HG02763 (cell line): ENCODE data around the gene GGT1.
A peak's percentile ranks its signal among the peaks of the same experiment; 100 is the strongest.
"Not testable (repeated sequence)": the region's sequence is repeated elsewhere in the genome, so short reads cannot be mapped to it uniquely, and the experiment has no call there.

Source experiments
- ATAC-seq: cut with Tn5 transposase; IDR thresholded peaks from one replicate; pipeline ENCODE4 v1.9.1; 2021; ENCODE audit warnings: mild to moderate bottlenecking, moderate library complexity; ENCODE audit not compliant: unreplicated experiment

Gene GGT1

DNA sequence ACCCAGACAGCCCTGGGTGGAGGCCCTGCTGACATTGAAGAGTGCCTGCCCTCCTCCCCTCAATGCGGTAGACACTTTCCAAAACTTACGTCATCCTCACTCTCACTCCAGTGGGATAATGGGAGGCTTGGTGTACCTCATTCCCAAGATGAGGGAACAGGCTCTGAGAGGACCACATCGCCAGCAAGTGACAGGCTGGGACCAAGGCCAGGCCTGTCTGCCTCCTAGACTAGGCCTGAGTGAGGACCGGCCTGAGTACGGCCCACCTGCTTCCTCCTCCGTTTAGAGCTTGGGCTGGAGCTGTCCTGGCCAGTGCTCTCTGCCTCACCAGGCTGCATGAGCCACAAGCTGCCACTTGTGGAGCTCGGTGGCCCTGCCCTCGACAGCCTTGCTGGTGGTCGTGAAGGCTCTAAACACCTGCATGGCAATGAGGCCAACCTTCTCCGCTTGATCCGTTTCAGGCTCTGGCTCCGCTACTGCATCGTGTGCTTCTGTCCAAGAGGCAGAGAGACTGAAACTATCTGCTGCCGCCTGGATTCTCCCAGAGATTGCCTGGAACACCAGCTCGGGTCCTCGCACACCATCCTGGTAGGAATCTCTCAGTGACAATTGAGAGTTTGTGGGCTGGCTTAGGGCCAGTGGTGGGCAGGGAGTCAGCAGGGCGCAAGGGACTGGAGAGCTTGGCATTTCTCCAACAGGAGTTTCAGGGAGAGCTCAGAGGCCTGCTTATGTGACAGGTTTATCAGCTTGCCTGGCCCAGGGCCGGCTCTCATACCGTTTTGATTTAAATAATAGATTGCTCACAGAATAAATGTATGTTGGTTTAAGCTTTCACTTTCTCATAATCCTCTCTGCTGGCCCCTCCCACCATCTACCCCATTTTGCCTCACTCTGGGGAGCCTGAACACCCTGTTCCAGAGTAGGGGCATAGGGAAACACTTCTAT, 19.5 kb upstream of the GGT1 start:
- no peak for ATAC-seq

DNA sequence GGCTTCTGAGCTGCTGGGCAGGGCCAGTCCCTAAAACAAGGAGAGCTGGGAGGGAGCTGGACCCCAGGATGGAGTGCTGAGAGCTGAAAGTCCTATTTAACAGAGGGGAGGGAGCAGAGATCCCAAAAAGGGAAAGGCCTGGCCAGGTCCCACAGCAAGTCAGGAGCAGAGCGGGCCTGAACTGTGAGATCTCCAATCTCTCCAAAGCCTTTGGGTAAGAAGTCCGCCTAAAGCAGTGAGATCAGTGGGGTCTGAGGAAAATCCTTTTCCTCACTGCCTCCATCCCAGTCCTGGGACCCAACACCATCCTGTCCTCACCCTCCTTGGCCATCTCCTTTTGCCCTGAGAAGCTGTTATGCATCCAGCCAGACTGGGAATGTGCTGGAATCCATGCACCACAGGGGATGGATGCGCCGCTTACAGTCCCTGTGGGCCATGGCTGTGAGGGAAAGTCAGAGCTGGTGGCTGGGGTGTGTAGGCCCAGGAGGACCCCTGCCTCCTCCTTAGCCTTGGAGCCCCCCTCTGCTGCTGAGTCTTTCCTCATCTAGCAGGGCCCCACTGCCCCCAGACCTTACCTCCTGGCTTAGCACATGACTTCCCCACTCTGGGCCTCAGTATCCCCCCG, 18.7 kb upstream of the GGT1 start:
- ATAC-seq, result no peak

DNA sequence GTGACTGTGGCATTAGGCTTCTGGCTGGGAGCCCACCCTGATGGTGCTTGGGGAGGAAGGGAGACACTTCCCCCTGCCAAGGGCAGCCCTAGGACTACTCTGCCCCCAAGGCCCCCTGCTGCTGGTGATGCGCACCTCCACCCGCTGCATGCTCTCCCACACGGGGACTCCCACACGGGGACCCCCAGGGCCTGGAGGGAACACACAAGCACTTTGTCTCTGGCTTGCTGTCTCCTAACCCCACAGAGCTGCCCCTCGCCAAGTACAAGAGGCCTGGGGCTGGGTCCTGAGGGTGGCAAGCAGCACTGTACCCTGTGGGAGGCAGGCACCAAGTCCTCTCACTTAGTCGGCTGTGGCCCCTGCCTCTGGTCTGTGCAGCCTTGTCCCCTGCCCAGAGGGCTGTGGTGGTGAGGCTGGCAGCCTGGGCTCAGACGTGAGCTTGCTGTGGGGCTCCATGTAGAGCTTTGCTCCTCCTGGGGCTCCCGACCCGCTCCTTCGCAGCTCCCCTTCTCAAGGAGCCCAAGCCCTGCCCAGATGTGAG, 18.1 kb upstream of the GGT1 start:
- no peak for ATAC-seq

DNA sequence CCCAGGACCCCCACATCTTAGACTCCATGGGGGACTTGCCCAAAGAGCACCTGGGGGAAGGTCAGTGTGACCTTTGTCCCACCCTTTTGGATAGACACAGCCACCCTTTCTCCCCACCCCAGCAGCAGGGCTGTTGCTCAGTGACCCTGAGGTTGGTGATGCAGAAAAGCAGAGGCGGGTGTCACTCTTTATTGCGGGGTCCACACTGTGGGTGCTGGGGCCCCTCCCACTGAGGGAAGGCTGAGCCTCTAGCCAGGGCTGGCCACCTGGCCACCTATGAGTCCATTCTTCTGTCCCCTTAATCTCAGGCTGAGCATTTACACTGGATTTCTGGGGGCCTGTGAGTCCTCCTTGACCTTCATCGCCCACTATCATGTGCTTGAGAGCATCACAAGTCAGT, 17.5 kb upstream of the GGT1 start:
- no peak for ATAC-seq

DNA sequence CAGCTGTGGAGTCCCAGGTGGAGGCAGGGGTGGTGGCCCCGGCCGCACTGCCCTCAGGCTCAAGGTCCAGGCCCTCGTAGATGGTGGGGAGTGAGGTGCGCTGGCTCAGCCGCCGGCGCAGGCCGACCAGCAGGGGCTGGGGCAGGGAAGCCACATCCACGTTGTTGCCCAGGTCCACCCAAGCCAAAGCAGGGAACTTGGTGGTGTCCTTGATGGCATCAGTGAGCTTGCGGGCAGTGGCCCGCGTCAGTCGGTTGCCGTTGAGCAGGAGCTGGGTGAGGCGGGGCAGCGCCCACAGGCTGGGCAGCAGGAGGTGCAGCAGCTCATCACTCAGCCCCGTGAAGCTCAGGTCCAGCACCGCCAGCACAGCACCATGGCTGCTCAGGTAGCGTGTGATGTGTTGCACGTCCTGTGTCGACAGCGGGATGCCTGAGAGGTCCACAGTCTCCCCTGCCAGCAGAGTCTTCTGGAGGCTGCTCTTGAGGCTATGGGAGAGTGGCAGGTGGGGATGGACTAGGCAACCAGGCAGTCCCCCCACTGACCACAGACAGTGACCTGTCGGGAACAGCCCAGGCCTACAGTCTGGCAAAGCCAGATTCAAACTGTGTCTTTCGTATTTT, 17.0 kb upstream of the GGT1 start:
- no peak for ATAC-seq

DNA sequence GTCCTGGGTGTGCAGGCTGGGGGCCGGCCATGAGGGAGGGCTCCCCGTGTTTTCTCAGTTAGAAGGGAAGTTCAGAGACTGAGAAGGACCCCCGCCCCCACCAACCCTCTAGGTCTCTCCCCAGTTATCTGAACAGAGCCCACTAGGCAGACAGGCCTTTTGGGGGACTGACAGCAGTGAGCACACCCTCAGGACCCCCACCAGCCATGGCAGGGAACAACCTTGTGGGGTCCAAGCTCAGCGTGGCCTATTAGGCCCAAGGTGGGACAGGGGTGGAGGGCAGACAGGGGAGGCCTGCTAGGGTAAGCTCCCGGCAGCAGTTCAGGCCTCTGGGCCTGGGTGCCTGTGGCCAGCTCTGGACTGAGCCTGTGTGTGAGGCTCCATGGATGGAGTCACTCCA, 15.7 kb upstream of the GGT1 start:
- no peak for ATAC-seq

DNA sequence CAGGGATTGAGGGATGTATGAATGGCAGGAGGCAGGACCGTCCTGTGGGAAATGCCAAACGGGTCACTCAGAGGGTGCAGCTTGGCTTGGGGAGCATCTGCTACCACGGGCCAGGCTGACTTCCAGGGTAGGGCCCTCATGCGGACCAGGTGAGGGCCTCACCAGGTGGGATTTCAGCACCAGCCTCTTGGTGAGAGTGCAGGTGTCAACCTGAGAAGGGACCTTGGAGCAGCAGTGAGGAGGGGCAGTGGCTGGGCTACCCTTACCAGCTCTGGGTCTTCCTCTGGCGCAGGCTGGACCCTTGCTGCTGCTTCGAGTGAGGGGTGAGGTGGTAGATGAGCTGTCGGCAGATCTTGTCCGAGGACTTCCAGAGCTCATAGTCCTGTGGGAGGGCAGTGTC, 15.0 kb upstream of the GGT1 start:
- ATAC-seq, result no peak

DNA sequence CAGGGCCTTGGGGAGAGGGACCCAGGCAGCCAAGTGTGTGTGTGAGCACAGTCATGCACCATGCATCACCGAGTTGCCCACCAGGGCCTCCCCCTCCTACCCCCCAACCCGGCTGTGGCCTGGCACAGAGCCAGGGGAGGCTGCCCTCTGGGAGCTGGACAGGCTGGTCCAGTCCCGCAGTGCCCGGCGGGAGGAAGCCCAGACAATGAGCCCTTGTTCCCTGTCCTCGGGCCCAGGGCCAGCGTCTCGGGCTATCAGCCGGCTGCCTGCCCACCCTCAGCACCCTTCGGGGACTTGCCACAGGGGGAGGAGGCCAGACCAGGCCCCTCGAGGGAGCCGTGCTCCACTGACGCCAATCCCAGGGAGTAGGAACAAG, 14.6 kb upstream of the GGT1 start:
- ATAC-seq, result no peak

DNA sequence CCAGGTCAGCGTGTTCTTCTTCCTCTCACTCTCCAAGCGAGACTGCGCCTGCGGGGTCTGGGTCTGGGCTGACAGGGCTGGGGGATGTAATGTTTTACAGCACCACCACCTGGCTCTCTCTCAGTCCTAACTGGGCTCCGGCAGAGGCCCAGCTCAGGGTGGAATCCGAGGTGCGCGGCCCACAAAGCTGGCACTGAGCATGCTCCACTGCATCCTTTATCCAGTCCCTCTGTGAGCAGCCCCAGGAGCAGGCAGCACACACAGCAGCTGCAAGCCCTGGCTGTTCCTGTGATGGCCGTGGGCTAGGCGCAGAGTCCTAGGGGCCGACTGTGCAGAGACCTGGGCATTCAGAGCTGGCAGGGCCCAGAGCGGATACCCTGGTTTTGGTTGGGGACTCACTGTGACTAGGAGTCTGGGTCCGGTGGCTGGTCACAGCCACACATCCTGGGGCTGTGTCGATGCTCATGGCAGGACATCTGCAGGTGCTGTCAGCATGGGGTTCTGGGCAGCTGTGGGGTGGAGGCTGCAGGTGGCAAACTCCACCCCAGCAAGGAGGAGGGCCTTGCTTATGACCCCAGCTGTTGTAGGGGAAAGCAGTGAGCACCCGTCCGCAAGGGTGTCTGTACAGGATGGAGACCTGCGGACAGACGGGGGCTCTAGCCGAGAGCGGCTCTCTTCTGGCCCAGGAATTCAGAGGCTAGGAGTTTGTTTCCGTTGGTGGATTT, 14.1 kb upstream of the GGT1 start:
- ATAC-seq, result no peak

DNA sequence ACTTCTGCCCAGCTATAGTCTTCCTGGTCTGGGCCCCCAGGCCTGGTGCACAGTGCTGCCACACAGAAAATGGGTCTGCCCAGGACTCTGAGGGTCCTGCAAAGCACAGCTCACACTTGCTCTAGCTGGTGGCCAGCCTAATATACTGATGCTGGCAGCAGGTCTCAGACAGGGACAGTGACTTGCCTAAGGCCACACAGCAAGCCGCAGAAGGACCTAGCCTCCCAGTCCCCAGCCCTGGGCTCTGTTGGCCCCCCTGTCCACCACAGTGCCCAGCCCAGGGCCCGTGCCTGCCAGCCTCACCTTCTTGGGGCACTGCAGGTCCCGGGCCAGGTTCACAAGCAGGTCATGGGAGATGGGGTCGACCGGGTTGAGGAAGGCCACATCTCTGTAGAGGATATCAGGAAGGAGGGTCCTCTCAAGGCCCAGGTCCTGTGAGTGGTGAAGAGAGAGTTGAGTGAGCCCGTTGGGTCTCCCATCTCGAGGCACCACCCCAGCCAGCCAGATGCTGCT, 13.4 kb upstream of the GGT1 start:
- ATAC-seq, result no peak

DNA sequence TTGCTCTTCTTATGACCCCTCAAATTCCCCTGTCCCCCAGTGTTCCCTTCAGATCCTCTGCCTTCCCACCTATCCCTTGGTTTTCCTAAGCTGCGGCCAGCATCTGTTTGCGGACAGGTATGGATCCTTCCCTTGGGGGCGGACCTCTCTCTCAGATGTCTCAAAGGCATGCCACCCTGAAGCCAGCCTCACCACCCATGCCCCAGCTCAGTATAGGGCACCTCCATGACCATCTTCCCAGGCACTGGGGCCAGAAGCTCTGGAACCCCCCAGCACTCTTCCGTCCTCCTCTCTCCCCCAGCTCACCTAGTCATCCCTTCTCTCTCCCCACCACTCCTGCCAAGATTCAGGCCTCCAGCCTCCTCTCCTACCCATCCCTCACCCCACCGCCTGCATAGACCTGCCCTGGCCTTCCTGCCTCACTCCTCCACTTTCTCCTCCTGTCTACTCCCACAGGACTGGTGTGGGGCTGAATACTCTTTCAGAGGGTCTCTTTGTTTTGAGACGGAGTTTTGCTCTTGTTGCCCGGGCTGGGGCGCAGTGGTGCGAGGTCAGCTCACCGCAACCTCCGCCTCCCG, 12.3 kb upstream of the GGT1 start:
- no peak for ATAC-seq

DNA sequence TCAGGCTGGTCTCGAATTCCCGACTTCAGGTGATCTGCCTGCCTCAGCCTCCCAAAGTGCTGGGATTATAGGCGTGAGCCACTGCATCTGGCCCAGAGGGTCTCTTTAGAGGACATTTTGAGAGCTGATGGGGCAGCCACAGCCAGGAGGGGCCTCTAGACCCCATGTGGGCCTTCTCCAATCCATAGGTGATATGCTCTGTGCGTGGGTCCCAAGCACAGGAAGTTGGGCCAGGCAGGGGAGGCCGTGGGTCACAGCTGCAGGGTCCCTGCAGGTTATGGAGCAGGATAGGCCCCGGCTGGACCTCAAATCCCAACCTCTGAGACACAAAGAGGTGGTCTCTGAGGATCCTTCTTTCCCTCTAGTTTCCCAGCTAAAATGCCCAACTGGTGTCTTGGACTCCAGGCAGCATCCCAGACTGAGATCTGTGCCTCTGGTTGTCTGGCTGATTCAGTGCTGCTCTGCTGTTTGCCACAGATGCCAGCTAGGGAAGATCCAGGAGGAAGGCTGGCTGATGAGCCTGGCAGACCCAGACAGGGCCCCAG, 11.6 kb upstream of the GGT1 start:
- no peak for ATAC-seq

DNA sequence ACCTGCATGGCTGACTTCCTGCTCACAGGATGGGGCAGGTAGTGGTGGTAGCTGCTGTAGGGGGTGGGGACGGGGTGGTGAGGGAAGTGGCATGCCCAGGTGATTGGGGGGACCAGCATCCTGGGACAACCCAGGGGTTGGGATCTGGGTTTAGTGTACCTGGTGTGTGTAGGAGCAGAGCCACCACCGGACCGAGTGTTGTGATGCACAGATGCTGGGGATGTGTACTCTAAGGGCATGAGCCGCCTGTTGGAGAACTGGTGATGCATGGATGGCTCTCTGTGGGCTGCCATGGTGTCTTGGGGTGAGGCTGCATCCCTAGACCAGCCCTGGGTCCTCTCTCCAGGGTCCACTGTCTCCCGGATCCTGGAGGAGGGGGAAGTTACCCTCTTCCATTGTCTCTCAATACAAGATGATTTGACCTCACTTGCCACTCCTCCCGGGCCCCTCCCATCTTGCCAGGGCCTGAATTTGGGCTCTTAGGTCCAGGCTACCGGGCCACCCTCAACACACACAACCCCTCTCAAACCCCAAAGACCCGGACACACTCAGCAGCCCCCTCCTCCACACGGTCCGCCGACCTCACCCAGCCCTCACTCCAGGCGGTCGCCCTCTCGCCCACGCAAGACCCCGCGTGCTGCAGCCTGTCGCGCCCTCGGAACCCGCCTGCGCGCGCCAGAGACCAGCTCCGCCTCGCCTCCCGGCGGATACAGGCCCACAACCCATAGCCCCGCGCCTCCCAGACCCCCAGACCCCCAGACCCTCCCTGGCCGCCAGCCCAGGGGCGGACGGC, 10.7 kb upstream of the GGT1 start:
- ATAC-seq, result peak; percentile 12

DNA sequence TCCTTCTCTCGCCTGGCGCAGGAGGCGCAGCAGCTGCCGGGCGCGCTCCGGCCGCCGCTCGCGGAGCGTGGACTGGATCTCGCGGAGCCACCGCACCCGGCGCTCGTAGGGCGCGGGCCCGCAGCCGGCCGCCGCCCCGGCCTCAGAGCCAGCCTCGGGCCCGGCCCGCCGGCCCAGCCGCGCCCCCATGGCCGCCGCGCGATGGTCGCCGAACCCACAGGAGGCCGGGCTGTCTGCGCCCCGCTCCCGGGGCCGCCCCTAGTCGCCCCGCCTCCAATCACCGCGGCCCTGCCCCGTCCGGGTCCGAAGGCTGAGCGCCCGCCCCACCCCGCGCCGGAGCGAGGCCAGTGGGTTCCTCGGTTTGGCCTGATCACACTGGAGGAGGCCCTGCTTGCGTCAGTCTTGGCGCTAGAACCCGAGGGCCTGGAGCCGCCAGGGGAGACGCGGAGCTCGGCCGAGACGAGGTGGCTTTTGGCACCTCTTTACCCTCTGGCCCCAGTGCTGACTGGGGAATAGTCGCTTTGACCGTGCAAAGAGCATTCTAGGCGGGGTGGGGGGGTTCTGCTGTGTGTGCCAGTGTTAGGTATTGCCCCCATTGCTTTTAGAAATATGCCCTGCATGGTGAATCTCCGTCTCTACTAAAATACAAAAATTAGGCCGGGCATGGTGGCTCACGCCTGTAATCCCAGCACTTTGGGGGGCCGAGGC, 10.0 kb upstream of the GGT1 start, which contains the start of gene LRRC75B:
LRRC75B (minus strand) TSS at position 223 of the 708 bp plus-strand sequence; CDS start at position 189, 34 bp downstream.
- ATAC-seq, result peak; percentile 67

DNA sequence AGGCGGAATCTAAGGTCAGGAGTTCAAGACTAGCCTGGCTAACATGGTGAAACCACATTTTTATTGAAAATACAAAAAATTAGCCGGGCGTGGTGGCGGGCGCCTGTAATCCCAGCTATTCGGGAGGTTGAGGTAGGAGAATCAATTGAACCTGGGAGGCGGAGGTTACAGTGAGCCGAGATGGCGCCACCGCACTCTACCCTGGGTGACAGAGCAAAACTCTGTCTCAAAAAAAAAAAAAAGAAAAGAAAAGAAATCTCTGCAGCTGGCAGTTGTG, 9.5 kb upstream of the GGT1 start:
- not testable (repeated sequence) for ATAC-seq

DNA sequence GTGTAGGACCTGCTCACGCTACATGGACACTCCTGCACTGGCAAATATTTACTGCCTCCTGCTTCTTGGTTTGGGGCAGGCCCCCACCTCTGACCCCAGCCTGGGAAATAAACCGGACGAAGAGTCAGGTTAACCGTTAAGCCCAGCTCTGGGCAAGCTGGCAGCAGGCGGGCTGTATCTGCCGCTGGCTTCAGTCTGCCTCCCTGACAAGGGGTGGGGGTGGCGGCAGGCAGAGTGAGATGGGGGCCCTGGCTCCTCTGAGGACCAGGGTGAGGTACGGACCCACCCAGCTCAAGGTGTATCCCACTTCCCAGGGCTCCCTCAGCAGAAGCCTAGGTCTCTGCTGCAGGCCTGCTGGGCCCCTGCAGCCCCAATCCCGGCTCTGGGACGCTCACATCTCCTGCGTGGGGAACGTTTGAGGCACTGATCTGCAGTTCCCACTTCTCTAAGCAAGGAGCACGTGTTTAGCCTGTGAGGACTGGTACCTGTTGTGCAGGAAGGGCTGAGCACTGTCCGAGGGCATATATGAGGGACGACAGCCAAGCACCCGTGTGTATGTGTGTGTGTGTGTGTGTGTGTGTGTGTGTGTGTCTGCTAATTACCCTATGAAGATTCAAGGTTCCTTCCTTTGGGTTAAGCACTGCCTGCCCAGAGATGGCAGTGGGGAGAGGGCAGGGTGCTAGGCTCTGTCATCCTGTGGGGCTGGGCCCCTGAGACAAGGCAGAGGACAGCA, 9.0 kb upstream of the GGT1 start:
- no peak for ATAC-seq

DNA sequence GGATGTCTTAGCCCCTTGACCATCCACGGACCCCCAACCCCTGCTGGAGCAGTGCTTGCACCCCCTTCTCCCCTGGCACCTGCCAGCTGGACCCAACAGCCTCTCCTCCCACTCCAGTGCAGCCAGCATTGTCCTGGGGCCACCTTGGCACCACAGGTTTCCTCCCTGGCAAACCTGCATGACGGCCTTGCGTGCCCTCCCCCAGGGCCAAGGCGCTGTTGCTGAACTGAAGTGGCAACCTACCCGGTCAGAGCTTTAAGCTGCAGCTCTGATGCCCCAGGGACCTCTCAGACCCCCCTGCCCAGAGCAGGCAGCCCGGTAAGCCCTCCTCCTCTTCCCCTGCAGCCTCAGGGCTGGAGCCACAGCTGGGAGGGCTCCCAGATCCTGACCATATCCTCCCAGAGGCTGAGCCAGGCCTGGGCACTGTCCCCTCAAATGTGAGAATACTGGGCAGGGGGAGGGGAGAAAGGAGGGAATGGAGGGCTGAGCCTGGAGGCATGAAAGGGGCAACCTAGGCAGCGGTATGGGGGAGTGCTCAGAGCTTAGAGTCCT, 8.3 kb upstream of the GGT1 start:
- ATAC-seq, result no peak

DNA sequence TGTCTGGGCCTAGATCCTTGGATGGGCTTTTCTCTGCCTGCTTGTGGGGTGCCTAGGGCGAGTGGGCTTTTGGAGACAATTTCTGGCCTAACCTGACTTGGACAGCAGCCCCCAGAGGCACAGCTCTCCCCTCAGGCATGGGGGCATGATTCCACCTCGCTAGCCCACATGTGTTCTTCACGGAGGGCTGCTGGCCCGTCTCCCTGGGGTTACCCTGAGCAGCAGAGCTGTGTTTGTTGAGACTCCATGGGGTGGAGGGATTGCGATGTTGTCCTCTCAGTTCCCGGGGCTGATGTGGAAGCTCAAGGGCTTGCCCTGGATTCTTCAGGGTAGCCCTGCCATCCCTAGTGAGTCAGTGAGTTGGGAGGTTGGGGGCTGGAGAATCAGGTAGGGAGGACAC, 7.8 kb upstream of the GGT1 start:
- ATAC-seq, result no peak
